H9 (cell line): ENCODE data around the gene TAOK2. TPM values are rescaled to one million over a fixed set of nuclear protein-coding genes. Genes with fewer than 3 reads are reported as not detected.

ENCODE experiments used
- DNase-seq: peaks from one replicate; pipeline ENCODE4 v3.0.0-alpha.2; 2017
- H2AFZ ChIP-seq: one replicate; pipeline ENCODE4 v1.6.1; 2013; ENCODE audit warnings: mild to moderate bottlenecking, low read length, control low read depth, moderate library complexity
- H2AK5ac ChIP-seq: 2 replicates; pipeline ENCODE4 v1.6.1; 2013; ENCODE audit warnings: low read length, control low read depth, mixed read lengths; ENCODE audit not compliant: insufficient read length
- H2BK120ac ChIP-seq: one replicate; pipeline ENCODE4 v1.6.1; 2013; ENCODE audit warnings: low read depth, mild to moderate bottlenecking, low read length, control low read depth, inconsistent platforms; ENCODE audit not compliant: poor library complexity, severe bottlenecking
- H2BK12ac ChIP-seq: 2 replicates; pipeline ENCODE4 v1.6.1; 2013; ENCODE audit warnings: low read length, control low read depth, mixed read lengths, low read depth; ENCODE audit not compliant: insufficient read length
- H2BK15ac ChIP-seq: 2 replicates; pipeline ENCODE4 v1.6.1; 2013; ENCODE audit warnings: low read depth, low read length, control low read depth
- H2BK20ac ChIP-seq: one replicate; pipeline ENCODE4 v1.6.1; 2013; ENCODE audit warnings: low read depth, mild to moderate bottlenecking, low read length, control low read depth, inconsistent platforms; ENCODE audit not compliant: poor library complexity, severe bottlenecking
- H2BK5ac ChIP-seq: 2 replicates; pipeline ENCODE4 v1.6.1; 2013; ENCODE audit warnings: low read length, control low read depth, mixed read lengths; ENCODE audit not compliant: insufficient read length
- H3K14ac ChIP-seq: 2 replicates; pipeline ENCODE4 v1.6.1; 2013; ENCODE audit warnings: low read length, control low read depth; ENCODE audit not compliant: insufficient read depth
- H3K18ac ChIP-seq: 2 replicates; pipeline ENCODE4 v1.6.1; 2013; ENCODE audit warnings: low read depth, mild to moderate bottlenecking, mixed read lengths, low read length, control low read depth; ENCODE audit not compliant: insufficient read length
- H3K23ac ChIP-seq: 2 replicates; pipeline ENCODE4 v1.6.1; 2013; ENCODE audit warnings: low read length, control low read depth, mixed read lengths, low read depth; ENCODE audit not compliant: insufficient read length
- H3K23me2 ChIP-seq: 2 replicates; pipeline ENCODE4 v1.6.1; 2013; ENCODE audit warnings: low read depth, mild to moderate bottlenecking, mixed read lengths, low read length, control low read depth; ENCODE audit not compliant: insufficient read length, poor library complexity, severe bottlenecking
- H3K27ac ChIP-seq: 2 replicates; pipeline ENCODE4 v1.5.1; 2013; ENCODE audit warnings: low read length, control low read depth, mixed read lengths, low read depth; ENCODE audit not compliant: insufficient read length
- H3K27me3 ChIP-seq: 2 replicates; pipeline ENCODE4 v1.6.1; 2013; ENCODE audit warnings: low read length, control low read depth, inconsistent platforms; ENCODE audit not compliant: insufficient read depth
- H3K4ac ChIP-seq: 2 replicates; pipeline ENCODE4 v1.6.1; 2013; ENCODE audit warnings: low read depth, mild to moderate bottlenecking, control low read depth, inconsistent platforms, low read length, moderate library complexity
- H3K4me1 ChIP-seq: 2 replicates; pipeline ENCODE4 v1.6.1; 2013; ENCODE audit warnings: low read length, control low read depth, inconsistent platforms; ENCODE audit not compliant: insufficient read depth
- H3K4me2 ChIP-seq: 2 replicates; pipeline ENCODE4 v1.6.1; 2013; ENCODE audit warnings: low read length, control low read depth, mixed read lengths; ENCODE audit not compliant: insufficient read length, insufficient read depth
- H3K56ac ChIP-seq: 2 replicates; pipeline ENCODE4 v1.6.1; 2013; ENCODE audit warnings: low read depth, mild to moderate bottlenecking, mixed read lengths, low read length, control low read depth; ENCODE audit not compliant: insufficient read length
- H3K79me1 ChIP-seq: 2 replicates; pipeline ENCODE4 v1.6.1; 2013; ENCODE audit warnings: low read depth, mild to moderate bottlenecking, moderate library complexity, low read length, control low read depth, inconsistent platforms; ENCODE audit not compliant: insufficient read depth, poor library complexity, severe bottlenecking
- H3K79me2 ChIP-seq: 2 replicates; pipeline ENCODE4 v1.6.1; 2013; ENCODE audit warnings: low read length, control low read depth, inconsistent platforms; ENCODE audit not compliant: insufficient read depth
- H3K9ac ChIP-seq: 2 replicates; pipeline ENCODE4 v1.6.1; 2013; ENCODE audit warnings: low read length, control low read depth, mixed read lengths; ENCODE audit not compliant: insufficient read length; ENCODE audit errors: extremely low read depth
- H3K9me3 ChIP-seq: one replicate; pipeline ENCODE4 v1.6.1; 2013; ENCODE audit warnings: low read depth, low read length, inconsistent platforms; ENCODE audit not compliant: control insufficient read depth
- H3T11ph ChIP-seq: one replicate; pipeline ENCODE4 v1.6.1; 2013; ENCODE audit warnings: mild to moderate bottlenecking, low read length, control low read depth, inconsistent platforms
- H4K20me1 ChIP-seq: one replicate; pipeline ENCODE4 v1.6.1; 2013; ENCODE audit not compliant: control insufficient read depth, insufficient read length, insufficient read depth
- H4K5ac ChIP-seq: 2 replicates; pipeline ENCODE4 v1.6.1; 2013; ENCODE audit warnings: low read depth, mild to moderate bottlenecking, mixed read lengths, low read length, control low read depth; ENCODE audit not compliant: insufficient read length
- H4K8ac ChIP-seq: replicated peaks from 2 replicates; pipeline ENCODE4 v1.6.1; 2013; ENCODE audit warnings: low read length, control low read depth, mixed read lengths, low read depth; ENCODE audit not compliant: insufficient read length
- H4K91ac ChIP-seq: 2 replicates; pipeline ENCODE4 v1.6.1; 2013; ENCODE audit warnings: low read depth, mild to moderate bottlenecking, moderate library complexity, mixed read lengths, low read length, control low read depth; ENCODE audit not compliant: insufficient read length
- H3K27ac Mint-ChIP-seq, 3 experiments: 2 replicates in 2 of 3; 3 replicates in 1 of 3; pipeline ENCODE4 v1.8.0; 2020 to 2021; ENCODE audit warnings: mixed read lengths in 3 of 3, mild to moderate bottlenecking in 1 of 3, moderate library complexity in 1 of 3
- H3K27me3 Mint-ChIP-seq: 2 replicates; pipeline ENCODE4 v1.8.0; 2021; ENCODE audit warnings: low read depth, mild to moderate bottlenecking, moderate library complexity, mixed read lengths
- H3K36me3 Mint-ChIP-seq, 3 experiments: 2 replicates in 2 of 3; 3 replicates in 1 of 3; pipeline ENCODE4 v1.8.0; 2020 to 2021; ENCODE audit warnings: low read depth in 3 of 3, mixed read lengths in 3 of 3; ENCODE audit not compliant: insufficient read depth in 1 of 3
- H3K4me1 Mint-ChIP-seq, 2 experiments: 2 replicates each; pipeline ENCODE4 v1.8.0; 2020; ENCODE audit warnings: mixed read lengths in 2 of 2
- H3K4me3 Mint-ChIP-seq, 2 experiments: 2 replicates in 1 of 2; 3 replicates in 1 of 2; pipeline ENCODE4 v1.8.0; 2020 to 2021; ENCODE audit warnings: mild to moderate bottlenecking in 2 of 2, mixed read lengths in 2 of 2, moderate library complexity in 1 of 2
- H3K9me3 Mint-ChIP-seq, 2 experiments: 2 replicates in 1 of 2; 3 replicates in 1 of 2; pipeline ENCODE4 v1.8.0; 2020; ENCODE audit warnings: mild to moderate bottlenecking in 2 of 2, mixed read lengths in 2 of 2, moderate library complexity in 1 of 2
- WGBS: extraction: QIAGEN DNeasy Blood & Tissue Kit; methylation state at CpG from one replicate; pipeline ENCODE4 v1.1.7; 2013; ENCODE audit warnings: missing lambda C conversion rate, low lambda C conversion rate, mixed read lengths; ENCODE audit not compliant: insufficient read length; ENCODE audit errors: extremely low coverage; 5-methylcytosine and 5-hydroxymethylcytosine counted together
- total RNA-seq: library from RNA; stranded (reverse); gene quantifications from 2 replicates; pipeline ENCODE4 v1.2.1, GENCODE V29; 2021
- TF ChIP-seq, protein P1 (sequence below): fragments of 200-600 bp; sonication (generic); conservative IDR thresholded peaks from 3 replicates; pipeline ENCODE4 v1.8.0; 2021; ENCODE audit warnings: antibody characterized with exemption, mild to moderate bottlenecking

Gene TAOK2
- total RNA-seq, 1 experiment from 2014 or later, result 43.9 TPM

DNA sequence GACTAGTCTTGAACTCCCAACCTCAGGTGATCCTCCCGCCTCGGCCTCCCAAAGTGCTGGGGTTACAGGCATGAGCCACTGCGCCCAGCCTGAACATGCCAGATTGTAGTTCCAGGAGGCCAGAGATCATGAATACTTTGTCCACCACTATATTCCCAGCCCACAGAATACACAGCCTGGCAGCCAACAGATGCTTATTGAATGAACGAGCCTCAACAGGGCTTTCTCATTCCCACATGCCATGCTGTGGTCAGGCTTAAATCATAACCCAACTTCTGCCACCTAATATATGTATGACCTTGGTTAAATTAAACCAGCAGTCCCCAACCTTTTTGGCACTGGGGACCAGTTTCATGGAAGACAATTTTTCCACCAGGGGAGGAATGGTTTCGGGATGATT lies 14.9 kb upstream of the TAOK2 start:
- no peak overlapping the region for H2BK20ac ChIP-seq
- H3K23me2 ChIP-seq, result peaks cover 9% of the 10 kb centered on the region
- no peak overlapping the region for H2BK12ac ChIP-seq
- TF ChIP-seq, protein P1, sequence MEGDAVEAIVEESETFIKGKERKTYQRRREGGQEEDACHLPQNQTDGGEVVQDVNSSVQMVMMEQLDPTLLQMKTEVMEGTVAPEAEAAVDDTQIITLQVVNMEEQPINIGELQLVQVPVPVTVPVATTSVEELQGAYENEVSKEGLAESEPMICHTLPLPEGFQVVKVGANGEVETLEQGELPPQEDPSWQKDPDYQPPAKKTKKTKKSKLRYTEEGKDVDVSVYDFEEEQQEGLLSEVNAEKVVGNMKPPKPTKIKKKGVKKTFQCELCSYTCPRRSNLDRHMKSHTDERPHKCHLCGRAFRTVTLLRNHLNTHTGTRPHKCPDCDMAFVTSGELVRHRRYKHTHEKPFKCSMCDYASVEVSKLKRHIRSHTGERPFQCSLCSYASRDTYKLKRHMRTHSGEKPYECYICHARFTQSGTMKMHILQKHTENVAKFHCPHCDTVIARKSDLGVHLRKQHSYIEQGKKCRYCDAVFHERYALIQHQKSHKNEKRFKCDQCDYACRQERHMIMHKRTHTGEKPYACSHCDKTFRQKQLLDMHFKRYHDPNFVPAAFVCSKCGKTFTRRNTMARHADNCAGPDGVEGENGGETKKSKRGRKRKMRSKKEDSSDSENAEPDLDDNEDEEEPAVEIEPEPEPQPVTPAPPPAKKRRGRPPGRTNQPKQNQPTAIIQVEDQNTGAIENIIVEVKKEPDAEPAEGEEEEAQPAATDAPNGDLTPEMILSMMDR, result no peak
- no peak overlapping the region for H4K5ac ChIP-seq
- no peak overlapping the region for H2BK15ac ChIP-seq
- H3K27ac ChIP-seq, result no peak overlapping the region
- no peak overlapping the region for H4K8ac ChIP-seq
- H2AFZ ChIP-seq, result no peak overlapping the region
- no peak overlapping the region for H3K23ac ChIP-seq
- no peaks in the 10 kb centered on the region for H3K9me3 Mint-ChIP-seq
- H3K4me3 Mint-ChIP-seq, result no peak overlapping the region
- no peak overlapping the region for H3K9ac ChIP-seq
- peaks cover 13 to 16% of the 10 kb centered on the region in 2 experiments for H3K4me1 Mint-ChIP-seq
- no peak overlapping the region for H3K14ac ChIP-seq
- H4K20me1 ChIP-seq, result no peaks in the 10 kb centered on the region
- H2AK5ac ChIP-seq, result no peak overlapping the region
- DNase-seq, result no peak
- H2BK120ac ChIP-seq, result no peak overlapping the region
- H3K36me3 Mint-ChIP-seq, result peaks cover 3 to 6% (median 6%) of the 10 kb centered on the region in 3 experiments; a peak in 5 of 7 replicates
- peaks cover 4% of the 10 kb centered on the region for H3K27me3 Mint-ChIP-seq
- H3K4me2 ChIP-seq, result no peak overlapping the region
- no peaks in the 10 kb centered on the region for H3K9me3 ChIP-seq
- no peak overlapping the region for H3K56ac ChIP-seq
- no peak overlapping the region for H3T11ph ChIP-seq
- H3K18ac ChIP-seq, result no peak overlapping the region
- no peak overlapping the region for H4K91ac ChIP-seq
- no peak overlapping the region for H3K27ac Mint-ChIP-seq
- H3K79me1 ChIP-seq, result no peaks in the 10 kb centered on the region
- no peak overlapping the region for H3K4ac ChIP-seq
- H3K79me2 ChIP-seq, result no peaks in the 10 kb centered on the region
- no peaks in the 10 kb centered on the region; the same call in 1 of the 2 replicates for H3K4me1 ChIP-seq
- no CpG with 5 or more reads among the region's 5 CpGs for WGBS
- no peaks in the 10 kb centered on the region for H3K27me3 ChIP-seq
- H2BK5ac ChIP-seq, result no peak overlapping the region
